OCI-M1 (cell line): ENCODE results near the gene RNF208.

Experiments
- DNase-seq: peaks from one replicate; lab custom pipeline; 2025; lab: John Stamatoyannopoulos, UW

Gene RNF208

DNA sequence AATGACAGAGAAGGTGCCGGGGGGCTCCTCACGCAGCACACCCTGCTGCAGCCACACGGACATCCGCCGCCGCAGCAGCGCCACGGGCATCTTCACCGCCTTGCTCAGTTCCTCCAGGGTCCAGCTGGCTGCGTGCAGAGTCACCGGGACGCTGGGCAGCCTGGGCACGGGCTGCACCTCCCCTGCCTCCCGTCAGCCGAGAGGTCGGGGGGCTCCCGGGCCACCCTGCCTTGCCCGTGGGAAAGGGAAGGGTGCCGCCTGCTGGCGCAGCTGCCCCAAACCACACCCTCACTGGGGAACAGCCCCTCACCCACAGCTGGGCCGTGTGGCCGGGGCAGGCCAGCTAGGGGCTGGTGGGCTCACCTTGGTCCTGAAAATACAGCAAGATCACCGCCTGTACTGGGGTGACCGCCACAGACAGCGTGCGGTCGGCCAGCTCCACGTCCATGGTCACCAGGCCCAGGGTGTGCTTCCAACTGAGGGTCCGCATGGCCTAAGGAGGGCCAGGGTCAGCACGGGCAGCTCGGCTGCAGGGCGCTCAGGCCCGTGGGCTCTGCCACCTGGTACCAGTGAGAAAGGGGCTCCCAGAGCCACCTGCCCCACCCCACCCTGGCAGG, 46.6 kb downstream of the RNF208 start:
- DNase-seq = no peak

GRCh38 chr9:137174722-137175293, 47.2 kb downstream of the RNF208 start:
- no peak for DNase-seq

DNA sequence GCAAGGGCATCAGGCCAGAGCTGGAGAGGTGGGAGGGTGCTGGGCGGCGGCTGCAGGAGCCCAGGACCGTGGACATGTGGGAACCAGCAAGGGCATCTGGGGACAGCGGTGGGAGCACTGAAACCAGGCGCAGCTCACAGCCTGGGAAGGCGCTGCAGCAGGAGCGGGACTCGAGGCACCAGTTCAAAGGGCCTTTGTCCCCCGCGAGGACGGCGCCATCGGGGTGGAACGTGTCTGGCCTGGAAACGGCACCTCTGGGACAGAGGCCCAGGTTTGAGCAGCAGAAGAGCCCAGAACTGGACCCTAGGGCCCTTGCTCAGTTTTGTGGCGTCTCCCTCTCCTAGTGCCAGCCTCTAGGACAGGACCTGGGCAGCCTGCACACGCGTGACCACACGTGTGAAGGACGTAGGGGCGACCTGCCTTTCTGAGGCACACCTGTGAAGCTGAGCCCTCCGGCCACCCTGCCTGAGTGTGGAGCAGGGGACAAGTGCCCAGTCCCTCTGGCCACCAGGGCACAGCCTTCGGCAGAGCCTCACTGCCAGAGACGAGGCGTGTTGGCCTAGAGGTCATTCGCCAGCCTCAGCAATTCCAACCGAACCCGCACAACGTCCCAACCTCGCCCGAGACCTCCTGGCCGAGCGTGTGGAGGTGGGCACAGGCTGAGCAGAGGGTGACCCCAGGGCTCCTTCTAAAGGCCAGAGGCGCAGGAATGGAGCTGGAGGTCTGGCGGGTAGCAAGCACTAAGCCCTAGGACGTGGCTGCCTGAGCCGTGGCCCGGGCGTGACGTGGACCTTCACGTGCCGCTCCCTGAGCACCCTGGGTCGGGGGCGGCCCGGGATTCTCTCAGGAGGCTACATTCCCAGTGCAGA, 48.0 kb downstream of the RNF208 start:
- no peak for DNase-seq

DNA sequence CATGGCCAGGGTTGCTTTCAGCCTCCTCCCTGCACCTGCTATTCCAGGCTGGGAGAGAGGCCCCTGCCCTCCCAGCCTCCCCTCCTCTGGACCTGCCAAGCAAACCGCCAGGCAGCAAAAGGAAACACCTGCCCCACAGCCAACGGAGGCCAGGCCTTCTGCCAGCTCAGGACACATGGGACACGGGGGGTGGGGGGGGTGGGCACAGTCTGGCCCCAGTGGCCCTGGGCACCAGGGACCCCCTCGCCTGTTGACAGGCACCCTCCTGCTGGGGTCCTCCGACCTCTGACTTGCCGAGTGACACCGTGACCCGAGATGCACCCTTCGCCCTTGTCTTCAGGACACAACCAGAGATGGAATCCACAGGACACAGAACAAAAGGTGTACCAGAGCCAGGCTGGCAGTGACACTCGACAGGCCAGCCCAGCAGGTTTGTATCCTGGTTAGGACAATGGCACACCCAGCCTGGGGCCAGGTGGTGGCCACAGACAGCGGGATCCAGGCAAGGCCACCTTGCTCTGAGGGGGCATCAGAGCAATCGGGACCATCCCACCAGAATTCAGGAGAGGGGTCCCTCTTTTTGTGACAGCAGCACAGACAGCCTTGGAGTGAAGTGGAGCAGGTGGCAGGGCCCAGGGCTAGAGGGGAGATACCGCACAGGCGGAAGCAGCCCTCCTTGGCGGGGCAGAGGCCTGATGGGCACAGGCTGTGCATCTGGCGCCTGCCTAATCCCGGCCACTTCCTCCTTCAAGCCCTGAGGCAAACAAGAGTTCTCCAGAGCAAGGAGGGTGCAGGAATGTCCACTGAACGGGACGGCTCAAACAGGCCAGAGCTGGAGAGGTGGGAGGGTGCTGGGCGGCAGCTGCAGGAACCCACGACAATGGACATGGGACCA, 48.9 kb downstream of the RNF208 start:
- no peak for DNase-seq

GRCh38 chr9:137171149-137171900, 50.7 kb downstream of the RNF208 start:
- no peak for DNase-seq

GRCh38 chr9:137170486-137171148, 51.4 kb downstream of the RNF208 start:
- no peak for DNase-seq
